ENCODE results near the gene ERC2.

The ERC2 gene

GRCh38 chr3:55782807-55783206 is 685.5 kb downstream of the ERC2 start:
- Histone ChIP-seq H3K4me2 (ENCODE audit: low read depth, low read length, poor library complexity, severe bottlenecking) (no peak overlapping the region), H3K9me2 (replicated peaks; ENCODE audit: insufficient read depth, low read length) (no peaks in the 10 kb centered on the region), H2AFZ (ENCODE audit: low read depth, low read length, severe bottlenecking) (no peak overlapping the region), H3K9me3 (ENCODE audit: insufficient read depth, low read length) (no peaks in the 10 kb centered on the region), H3K36me3 (ENCODE audit: low read length) (no peaks in the 10 kb centered on the region), H3K27me3 (ENCODE audit: low read length) (no peaks in the 10 kb centered on the region), H3K4me3 (ENCODE audit: insufficient read depth, low read length, poor library complexity, severe bottlenecking) (no peak overlapping the region), H3K27ac (ENCODE audit: low read depth, low read length) (no peak overlapping the region), H3F3A (ENCODE audit: insufficient read depth) (no peaks in the 10 kb centered on the region), H3K79me2 (ENCODE audit: insufficient read depth, low read length) (no peaks in the 10 kb centered on the region), H3K9ac (ENCODE audit: low read length) (no peak overlapping the region), H4K20me1 (ENCODE audit: low read depth, low read length) (no peaks in the 10 kb centered on the region)
- TF ChIP-seq EZH2phosphoT487 (conservative IDR thresholded peaks at IDR 0.05; ENCODE audit: low read length): no peak
- TF ChIP-seq CTCF (IDR thresholded peaks at IDR 0.05; ENCODE audit: insufficient read depth, low read length, poor library complexity, severe bottlenecking): no peak

- H3K4me2 ChIP-seq (ENCODE audit: low read depth, low read length, poor library complexity, severe bottlenecking): no peak overlapping the region
- H3K9ac ChIP-seq (ENCODE audit: low read length): no peak overlapping the region
- H3K27ac ChIP-seq (ENCODE audit: low read depth, low read length): no peak overlapping the region
- H2AFZ ChIP-seq (ENCODE audit: low read depth, low read length, severe bottlenecking): no peak overlapping the region
- TF ChIP-seq CTCF (IDR thresholded peaks at IDR 0.05; ENCODE audit: insufficient read depth, low read length, poor library complexity, severe bottlenecking): no peak
- TF ChIP-seq EZH2phosphoT487 (conservative IDR thresholded peaks at IDR 0.05; ENCODE audit: low read length): no peak
- no peaks in the 10 kb centered on the region for H3K79me2 ChIP-seq (ENCODE audit: insufficient read depth, low read length)
- H3K27me3 ChIP-seq (ENCODE audit: low read length): no peaks in the 10 kb centered on the region
- H3K4me3 ChIP-seq (ENCODE audit: insufficient read depth, low read length, poor library complexity, severe bottlenecking): no peak overlapping the region
- no peaks in the 10 kb centered on the region for H4K20me1 ChIP-seq (ENCODE audit: low read depth, low read length)
- no peaks in the 10 kb centered on the region for H3K9me2 ChIP-seq (replicated peaks; ENCODE audit: insufficient read depth, low read length)
- no peaks in the 10 kb centered on the region for H3K36me3 ChIP-seq (ENCODE audit: low read length)
- H3K9me3 ChIP-seq (ENCODE audit: insufficient read depth, low read length): no peaks in the 10 kb centered on the region
- H3F3A ChIP-seq (ENCODE audit: insufficient read depth): no peaks in the 10 kb centered on the region
Observed at GRCh38 chr3:55782351-55782750, 685.9 kb downstream of the ERC2 start.

GRCh38 chr3:55780913-55781312 is 687.4 kb downstream of the ERC2 start:
- Histone ChIP-seq H4K20me1 (ENCODE audit: low read depth, low read length) (no peaks in the 10 kb centered on the region), H3K4me2 (ENCODE audit: low read depth, low read length, poor library complexity, severe bottlenecking) (no peak overlapping the region), H3K27me3 (ENCODE audit: low read length) (no peaks in the 10 kb centered on the region), H3K79me2 (ENCODE audit: insufficient read depth, low read length) (no peaks in the 10 kb centered on the region), H3K36me3 (ENCODE audit: low read length) (no peaks in the 10 kb centered on the region), H3K27ac (ENCODE audit: low read depth, low read length) (no peak overlapping the region), H3K9me2 (replicated peaks; ENCODE audit: insufficient read depth, low read length) (no peaks in the 10 kb centered on the region), H3K9me3 (ENCODE audit: insufficient read depth, low read length) (no peaks in the 10 kb centered on the region), H2AFZ (ENCODE audit: low read depth, low read length, severe bottlenecking) (no peak overlapping the region), H3K4me3 (ENCODE audit: insufficient read depth, low read length, poor library complexity, severe bottlenecking) (no peak overlapping the region), H3K9ac (ENCODE audit: low read length) (no peak overlapping the region), H3F3A (ENCODE audit: insufficient read depth) (no peaks in the 10 kb centered on the region)
- no peak for TF ChIP-seq EZH2phosphoT487 (conservative IDR thresholded peaks at IDR 0.05; ENCODE audit: low read length)
- no peak for TF ChIP-seq CTCF (IDR thresholded peaks at IDR 0.05; ENCODE audit: insufficient read depth, low read length, poor library complexity, severe bottlenecking)

Data from SU-DHL-6 (cell line).